ENCODE measurements around the gene YOD1. TPM values are rescaled to one million over a fixed set of nuclear protein-coding genes. Genes with fewer than 3 reads are reported as not detected.

The YOD1 gene
- 10 to 100 TPM in 1 of 2 donors, 1 to 10 TPM in 1; 8.3 to 10.3 TPM for total RNA-seq

DNA sequence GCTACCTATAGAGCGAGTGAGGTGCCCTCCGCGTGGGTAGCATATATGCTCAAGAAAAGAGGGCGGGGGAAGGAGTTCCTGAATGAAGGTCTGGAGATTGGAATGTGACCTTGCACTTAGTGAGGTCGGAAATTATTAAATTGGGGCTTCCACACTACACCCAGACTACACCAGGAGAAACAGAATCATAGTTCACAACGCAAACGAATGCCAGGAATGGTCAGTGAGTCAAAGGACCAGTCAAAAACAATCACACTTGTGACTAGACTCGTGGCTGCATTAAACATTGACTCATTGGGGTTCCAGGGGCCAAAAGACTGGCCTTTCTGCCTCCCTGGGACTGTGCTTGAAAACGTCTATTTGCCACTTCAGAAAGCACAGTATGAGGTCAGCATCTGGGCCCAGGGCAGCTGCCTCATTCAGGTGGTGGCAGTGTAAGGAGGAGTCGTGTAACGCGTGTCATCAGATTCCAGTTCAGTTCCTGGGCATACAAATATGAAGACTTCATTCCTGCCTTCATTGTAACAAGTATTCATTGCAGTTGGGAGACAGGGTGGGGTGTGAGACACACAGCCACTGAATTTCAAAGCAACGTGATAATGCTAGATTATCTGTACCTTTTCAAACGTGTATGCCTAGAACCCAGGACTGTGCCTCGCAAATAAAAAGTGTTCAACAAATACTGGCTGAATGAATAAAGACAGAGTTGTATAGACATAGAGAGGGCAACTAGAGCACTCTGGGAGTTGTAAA is at the start of gene YOD1:
TSS of gene YOD1 (minus strand) at position 18 of the 753 bp plus-strand sequence. CDS start 178 bp downstream, outside the sequence.

DNA sequence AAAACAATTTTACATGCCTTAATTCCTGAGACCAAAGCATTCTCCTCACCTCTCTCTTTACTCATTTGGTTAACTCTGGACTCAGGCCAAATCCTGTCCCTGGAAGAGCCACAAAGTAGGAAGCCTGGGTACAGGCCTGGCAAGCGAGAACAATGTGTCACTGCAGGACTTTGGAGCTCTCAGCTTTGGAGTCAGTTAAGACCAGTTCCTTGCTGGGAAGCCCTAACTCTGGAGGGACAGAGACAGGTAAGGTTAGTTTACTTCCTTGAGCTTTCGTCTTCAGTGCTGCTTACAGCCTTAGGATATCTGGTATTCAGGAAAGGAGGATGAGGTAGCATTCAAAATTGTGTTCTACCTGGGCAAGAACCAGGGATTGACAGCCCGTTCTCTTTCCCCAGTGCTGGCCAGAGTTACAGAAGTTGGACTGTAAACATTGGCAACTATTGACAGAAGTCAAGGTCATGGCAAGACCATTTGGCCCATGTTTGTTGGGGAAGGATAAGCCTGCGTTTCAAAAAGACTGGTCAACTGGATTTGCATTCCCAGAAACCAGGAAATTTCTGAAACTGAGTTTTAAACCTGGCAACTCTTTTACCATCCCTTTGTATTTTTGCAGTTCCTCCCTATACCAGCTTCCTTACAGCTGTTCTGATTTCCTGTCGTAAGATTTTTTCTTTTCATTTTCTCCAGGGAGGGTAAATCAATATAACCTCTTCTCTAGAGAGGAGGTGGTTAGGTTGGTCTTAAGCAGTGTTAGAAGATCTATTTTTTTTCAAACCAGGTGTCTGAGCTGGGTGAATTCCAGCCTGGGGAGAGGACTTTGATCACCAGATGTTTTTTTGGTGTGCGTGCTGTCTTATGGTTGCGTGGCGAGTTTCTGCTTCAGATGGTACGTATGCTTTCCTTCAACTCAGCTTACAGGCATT is 38.0 kb upstream of the YOD1 start, which contains the start of gene C4BPB:
TSS of gene C4BPB (plus strand) at position 160 of the 926 bp plus-strand sequence. CDS start at position 832, 672 bp downstream.

GRCh38 chr1:207052911-207053769 is 2.1 kb upstream of the YOD1 start, which contains the start of gene PFKFB2:
TSS of gene PFKFB2 (plus strand) at chr1:207053275. CDS start at chr1:207054718, 1,443 bp downstream.

DNA sequence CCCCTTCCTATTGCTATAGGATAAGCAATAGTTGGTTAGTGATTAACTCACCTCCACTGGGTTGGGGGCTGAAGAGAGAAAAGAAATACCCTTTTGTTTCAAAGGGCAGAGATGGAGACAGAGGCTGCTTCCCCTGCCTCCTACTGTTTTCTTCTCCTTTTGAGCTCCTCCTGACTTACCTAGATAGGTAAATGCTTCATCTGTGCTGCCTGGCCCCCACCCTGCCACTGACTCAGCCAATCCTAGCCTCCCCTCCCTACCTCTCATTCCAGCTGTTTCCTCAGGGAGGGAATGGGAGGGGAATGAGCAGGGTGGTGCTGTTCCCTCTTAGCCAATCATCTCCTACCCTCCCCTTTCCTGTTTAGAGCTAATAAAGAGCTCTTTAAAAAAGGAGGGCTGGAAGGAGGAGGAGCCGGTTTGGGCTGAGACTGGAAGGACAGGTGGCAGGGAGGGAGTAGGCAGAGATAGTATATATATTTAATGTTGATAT is 18.4 kb downstream of the YOD1 start, which contains the start of gene C1orf116:
TSS of gene C1orf116 (minus strand) at position 229 of the 490 bp plus-strand sequence. CDS start 5,158 bp downstream, outside the sequence.

Other genes starting within 250 kb of the YOD1 start
- gene IL20, start 185.6 kb downstream of the YOD1 start, total RNA-seq, result under 1 TPM in 1 of 2 donors, not detected in 1; 0.34 TPM
- 10 to 100 TPM in 1 of 2 donors, 1 to 10 TPM in 1; 9.6 to 56.6 TPM for gene IL24, start 153.8 kb downstream of the YOD1 start, total RNA-seq
- gene FCMR, start 129.3 kb downstream of the YOD1 start, total RNA-seq, result 10 to 100 TPM in 1 of 2 donors, 1 to 10 TPM in 1; 4.5 to 11.0 TPM
- gene PIGR, start 104.7 kb downstream of the YOD1 start, total RNA-seq, result not detected
- not detected for gene FCAMR, start 80.7 kb downstream of the YOD1 start, total RNA-seq
- under 1 TPM in 1 of 2 donors, not detected in 1; under 0.01 TPM for gene C1orf116, start 18.5 kb downstream of the YOD1 start, total RNA-seq
- 10 to 100 TPM; 12.0 to 23.1 TPM for gene PFKFB2, start 2.1 kb upstream of the YOD1 start, total RNA-seq
- not detected for gene C4BPB, start 37.7 kb upstream of the YOD1 start, total RNA-seq
- gene C4BPA, start 53.0 kb upstream of the YOD1 start, total RNA-seq, result not detected